SU-DHL-6 (cell line): Measurements from ENCODE around the gene NOD1.

Experiments
- EZH2phosphoT487 ChIP-seq: fragments of 200-600 bp; sonication (generic), shearing (Covaris generic); conservative IDR thresholded peaks from 2 replicates; pipeline ENCODE4 v1.6.1; 2018; ENCODE audit warnings: mild to moderate bottlenecking, antibody characterized with exemption, low read length, moderate library complexity, mixed read lengths
- TF ChIP-seq, protein P1 (sequence below): fragments of 200-600 bp; sonication (generic); IDR thresholded peaks from one replicate; pipeline ENCODE4 v1.5.1; 2017; ENCODE audit warnings: antibody characterized with exemption, mild to moderate bottlenecking, low read length, moderate library complexity; ENCODE audit not compliant: insufficient read depth, poor library complexity, severe bottlenecking

DNA sequence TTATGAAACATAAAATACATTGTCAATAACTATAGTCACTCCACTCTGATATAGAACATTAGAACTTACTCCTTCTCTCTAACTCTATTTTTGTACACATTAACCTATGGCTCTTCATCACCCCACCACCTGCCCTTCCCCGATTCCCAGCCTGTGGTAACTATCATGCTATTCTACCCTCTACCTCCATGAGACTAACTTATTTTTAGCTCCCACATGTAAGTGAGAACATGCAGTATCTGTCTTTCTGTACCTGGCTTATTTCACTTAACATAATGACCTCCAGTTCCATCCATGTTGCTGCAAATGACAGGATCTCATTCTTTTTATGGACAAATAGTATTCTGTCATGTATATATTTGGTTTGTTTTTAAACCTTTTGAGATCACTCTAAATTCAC is 8.8 kb upstream of the NOD1 start:
- TF ChIP-seq, protein P1, sequence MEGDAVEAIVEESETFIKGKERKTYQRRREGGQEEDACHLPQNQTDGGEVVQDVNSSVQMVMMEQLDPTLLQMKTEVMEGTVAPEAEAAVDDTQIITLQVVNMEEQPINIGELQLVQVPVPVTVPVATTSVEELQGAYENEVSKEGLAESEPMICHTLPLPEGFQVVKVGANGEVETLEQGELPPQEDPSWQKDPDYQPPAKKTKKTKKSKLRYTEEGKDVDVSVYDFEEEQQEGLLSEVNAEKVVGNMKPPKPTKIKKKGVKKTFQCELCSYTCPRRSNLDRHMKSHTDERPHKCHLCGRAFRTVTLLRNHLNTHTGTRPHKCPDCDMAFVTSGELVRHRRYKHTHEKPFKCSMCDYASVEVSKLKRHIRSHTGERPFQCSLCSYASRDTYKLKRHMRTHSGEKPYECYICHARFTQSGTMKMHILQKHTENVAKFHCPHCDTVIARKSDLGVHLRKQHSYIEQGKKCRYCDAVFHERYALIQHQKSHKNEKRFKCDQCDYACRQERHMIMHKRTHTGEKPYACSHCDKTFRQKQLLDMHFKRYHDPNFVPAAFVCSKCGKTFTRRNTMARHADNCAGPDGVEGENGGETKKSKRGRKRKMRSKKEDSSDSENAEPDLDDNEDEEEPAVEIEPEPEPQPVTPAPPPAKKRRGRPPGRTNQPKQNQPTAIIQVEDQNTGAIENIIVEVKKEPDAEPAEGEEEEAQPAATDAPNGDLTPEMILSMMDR, result no peak
- no peak for TF ChIP-seq EZH2phosphoT487
